HepG2 (cell line): Measurements from ENCODE around the gene TAF1D. TPM values are rescaled to one million over a fixed set of nuclear protein-coding genes. Genes with fewer than 3 reads are reported as not detected.

ENCODE experiments used
- CREM ChIP-seq, 2 experiments: sonication (generic) in 1 of 2; formaldehyde crosslinking in 1 of 2; IDR thresholded peaks; 2 replicates each; pipeline versions ENCODE4 v1.4.0 to v1.6.1; 2016 to 2020; ENCODE audit warnings: antibody characterized with exemption in 1 of 2, mild to moderate bottlenecking in 1 of 2, missing genetic modification reagents in 1 of 2
- GRHL1 ChIP-seq: sonication (generic); formaldehyde crosslinking; conservative IDR thresholded peaks from 2 replicates; pipeline ENCODE4 v1.8.0; 2022; ENCODE audit warnings: missing genetic modification reagents
- HNF4A ChIP-seq: sonication (generic); formaldehyde crosslinking; IDR thresholded peaks from 2 replicates; pipeline ENCODE4 v1.4.0; 2020; ENCODE audit warnings: missing genetic modification reagents
- HOXD1 ChIP-seq: sonication (generic); formaldehyde crosslinking; IDR thresholded peaks from 2 replicates; pipeline ENCODE4 v1.5.0; 2020; ENCODE audit warnings: missing genetic modification reagents
- TEF ChIP-seq: sonication (generic); formaldehyde crosslinking; IDR thresholded peaks from 2 replicates; pipeline ENCODE4 v1.5.0; 2020; ENCODE audit warnings: missing genetic modification reagents
- ZBTB25 ChIP-seq: IDR thresholded peaks from 2 replicates; pipeline ENCODE4 v1.6.1; 2018; ENCODE audit warnings: missing genetic modification reagents
- ZBTB3 ChIP-seq: sonication (generic); formaldehyde crosslinking; IDR thresholded peaks from 2 replicates; pipeline ENCODE4 v1.4.0; 2020; ENCODE audit warnings: low read depth, mild to moderate bottlenecking, moderate library complexity, missing genetic modification reagents, borderline replicate concordance
- ZFP91 ChIP-seq: sonication (generic); formaldehyde crosslinking; IDR thresholded peaks from 2 replicates; pipeline ENCODE4 v1.9.0; 2022; ENCODE audit warnings: missing genetic modification reagents, mild to moderate bottlenecking, borderline replicate concordance
- ZGPAT ChIP-seq: IDR thresholded peaks from 2 replicates; pipeline ENCODE4 v1.6.1; 2016; ENCODE audit warnings: mild to moderate bottlenecking
- ZNF121 ChIP-seq: sonication (generic); formaldehyde crosslinking; IDR thresholded peaks from 2 replicates; pipeline ENCODE4 v1.5.0; 2020; ENCODE audit warnings: mild to moderate bottlenecking, missing genetic modification reagents
- ZNF124 ChIP-seq: sonication (generic); formaldehyde crosslinking; IDR thresholded peaks from 2 replicates; pipeline ENCODE4 v1.4.0; 2020; ENCODE audit warnings: missing genetic modification reagents
- ZNF546 ChIP-seq: sonication (generic); formaldehyde crosslinking; conservative IDR thresholded peaks from 2 replicates; pipeline ENCODE4 v1.8.1; 2023; ENCODE audit warnings: mild to moderate bottlenecking, missing genetic modification reagents
- ZNF660 ChIP-seq: sonication (generic); formaldehyde crosslinking; IDR thresholded peaks from 2 replicates; pipeline ENCODE4 v1.5.1; 2020; ENCODE audit warnings: mild to moderate bottlenecking, low read depth, missing genetic modification reagents, borderline replicate concordance
- ZNF704 ChIP-seq: sonication (generic); formaldehyde crosslinking; IDR thresholded peaks from 2 replicates; pipeline ENCODE4 v1.8.1; 2023; ENCODE audit warnings: mild to moderate bottlenecking, inconsistent platforms, moderate library complexity, missing genetic modification reagents, borderline replicate concordance
- ZNF800 ChIP-seq: sonication (generic); formaldehyde crosslinking; IDR thresholded peaks from 2 replicates; pipeline ENCODE4 v1.4.0; 2020; ENCODE audit warnings: missing genetic modification reagents
- ZNF841 ChIP-seq: sonication (generic); formaldehyde crosslinking; IDR thresholded peaks from 2 replicates; pipeline ENCODE4 v1.8.1; 2023; ENCODE audit warnings: missing genetic modification reagents, borderline replicate concordance
- ZNF891 ChIP-seq: sonication (generic); formaldehyde crosslinking; IDR thresholded peaks from 2 replicates; pipeline ENCODE4 v1.5.0; 2020; ENCODE audit warnings: mild to moderate bottlenecking, missing genetic modification reagents
- polyA plus RNA-seq, 8 experiments: library from polyadenylated mRNA; depleted of rRNA in 3 of 8; stranded (reverse) in 7 of 8; unstranded in 1 of 8; fragments of >200 nt; fragmentation: Illumina TruSeq in 4 of 8; extraction: Trizol in 4 of 8; gene quantifications; 2 replicates each; pipeline versions ENCODE4 v1.2.1 to v1.2.3, GENCODE V29; 2011 to 2016; ENCODE audit warnings: low read depth in 4 of 8, missing spikeins in 1 of 8, mixed read lengths in 1 of 8; ENCODE audit not compliant: insufficient read depth in 1 of 8
- total RNA-seq, 5 experiments: library from RNA; depleted of rRNA; stranded (reverse); fragments of >200 nt; fragmentation: Illumina TruSeq; extraction: Trizol; gene quantifications; 2 replicates each; pipeline ENCODE4 v1.2.3, GENCODE V29; 2016; ENCODE audit warnings: low read depth in 1 of 5
- TF ChIP-seq, protein P1 (sequence below): sonication (generic); formaldehyde crosslinking; IDR thresholded peaks from 2 replicates; pipeline ENCODE4 v1.8.0; 2022; ENCODE audit warnings: mild to moderate bottlenecking, missing genetic modification reagents, moderate library complexity

The TAF1D gene
- total and polyA plus RNA-seq, 2 of the 13 experiments (the other 11 are each of a cell fraction or from before 2014, with no cell fraction given) = 132 to 207 TPM

- TF ChIP-seq ZGPAT (CRISPR knock-in tag) (0 out of 2 replicates have a peak, but pooled peaks have one; percentile 32), ZNF660 (CRISPR knock-in tag) (no peak), ZBTB25 (CRISPR knock-in tag) (no peak), ZNF546 (CRISPR knock-in tag) (no peak), ZNF841 (no peak), HNF4A (CRISPR knock-in tag) (peak; percentile 76), CREM (IDR thresholded peaks at IDR 0.05) (no peak), CREM (CRISPR knock-in tag; IDR thresholded peaks at IDR 0.05) (no peak), HOXD1 (CRISPR knock-in tag) (no peak), ZBTB3 (CRISPR knock-in tag) (no peak), TEF (CRISPR knock-in tag) (no peak), GRHL1 (CRISPR knock-in tag) (no peak), ZNF124 (CRISPR knock-in tag) (no peak), ZNF800 (no peak), ZNF891 (CRISPR knock-in tag) (no peak), ZNF704 (CRISPR knock-in tag) (no peak; the same call in 1 of the 2 replicates), ZNF121 (CRISPR knock-in tag) (no peak), ZFP91 (no peak)
- TF ChIP-seq, protein P1, sequence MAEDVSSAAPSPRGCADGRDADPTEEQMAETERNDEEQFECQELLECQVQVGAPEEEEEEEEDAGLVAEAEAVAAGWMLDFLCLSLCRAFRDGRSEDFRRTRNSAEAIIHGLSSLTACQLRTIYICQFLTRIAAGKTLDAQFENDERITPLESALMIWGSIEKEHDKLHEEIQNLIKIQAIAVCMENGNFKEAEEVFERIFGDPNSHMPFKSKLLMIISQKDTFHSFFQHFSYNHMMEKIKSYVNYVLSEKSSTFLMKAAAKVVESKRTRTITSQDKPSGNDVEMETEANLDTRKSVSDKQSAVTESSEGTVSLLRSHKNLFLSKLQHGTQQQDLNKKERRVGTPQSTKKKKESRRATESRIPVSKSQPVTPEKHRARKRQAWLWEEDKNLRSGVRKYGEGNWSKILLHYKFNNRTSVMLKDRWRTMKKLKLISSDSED = no peak
Measured at GRCh38 chr11:93741882-93742226, 559 bp upstream of the TAF1D start (continued).
